IPS-15b (cell line): ENCODE results near the gene CDHR2.

ENCODE experiments used
- H3K27me3 ChIP-seq: one replicate; pipeline ENCODE4 v1.6.1; 2013; ENCODE audit warnings: low read length; ENCODE audit not compliant: control insufficient read depth, insufficient read depth
- H3K36me3 ChIP-seq: one replicate; pipeline ENCODE4 v1.6.1; 2013; ENCODE audit warnings: low read length; ENCODE audit not compliant: control insufficient read depth, insufficient read depth
- H3K4me1 ChIP-seq: one replicate; pipeline ENCODE4 v1.6.1; 2013; ENCODE audit warnings: mild to moderate bottlenecking, low read length; ENCODE audit not compliant: control insufficient read depth, insufficient read depth
- H3K4me3 ChIP-seq: one replicate; pipeline ENCODE4 v1.5.1; 2013; ENCODE audit warnings: low read depth, low read length
- H3K9ac ChIP-seq: one replicate; pipeline ENCODE4 v1.6.1; 2013; ENCODE audit warnings: low read depth, mild to moderate bottlenecking, low read length
- H3K9me3 ChIP-seq: one replicate; pipeline ENCODE4 v1.6.1; 2013; ENCODE audit warnings: mild to moderate bottlenecking, low read length; ENCODE audit not compliant: control insufficient read depth, insufficient read depth

CDHR2 gene

GRCh38 chr5:176548967-176549444 is at the start of gene CDHR2:
Gene CDHR2 (plus strand): TSS chr5:176549342. CDS start chr5:176565353, 16,011 bp downstream.
- Histone ChIP-seq H3K36me3 (no peaks in the 10 kb centered on the region), H3K9me3 (no peaks in the 10 kb centered on the region), H3K4me3 (no peak within 1 kb of the TSS), H3K27me3 (no peaks in the 10 kb centered on the region), H3K9ac (no peak within 1 kb of the TSS), H3K4me1 (peaks cover 2% of the 10 kb centered on the region)

DNA sequence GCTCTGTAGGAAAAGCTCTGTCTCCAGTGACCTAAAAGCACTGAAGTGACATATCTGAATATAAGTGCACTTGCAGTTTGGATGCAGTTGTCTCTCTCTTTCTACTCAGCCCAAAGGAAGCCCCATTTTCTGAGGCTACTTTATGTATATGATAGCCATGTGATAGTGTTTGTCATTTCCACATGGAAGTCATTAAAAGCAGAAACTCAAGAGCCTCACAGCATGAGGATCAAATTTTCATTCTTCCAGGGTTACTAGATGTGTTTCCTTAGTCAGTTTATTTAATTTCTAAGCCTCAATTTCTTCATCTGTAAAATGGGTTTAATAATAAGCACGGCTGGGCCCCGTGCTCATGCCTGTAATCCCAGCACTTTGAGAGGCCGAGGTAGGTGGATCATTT is 48.6 kb upstream of the CDHR2 start:
- H3K4me3 ChIP-seq: no peak overlapping the region
- no peaks in the 10 kb centered on the region for H3K4me1 ChIP-seq
- peaks cover 23% of the 10 kb centered on the region for H3K36me3 ChIP-seq
- no peaks in the 10 kb centered on the region for H3K9me3 ChIP-seq
- H3K9ac ChIP-seq: no peak overlapping the region
- no peaks in the 10 kb centered on the region for H3K27me3 ChIP-seq

DNA sequence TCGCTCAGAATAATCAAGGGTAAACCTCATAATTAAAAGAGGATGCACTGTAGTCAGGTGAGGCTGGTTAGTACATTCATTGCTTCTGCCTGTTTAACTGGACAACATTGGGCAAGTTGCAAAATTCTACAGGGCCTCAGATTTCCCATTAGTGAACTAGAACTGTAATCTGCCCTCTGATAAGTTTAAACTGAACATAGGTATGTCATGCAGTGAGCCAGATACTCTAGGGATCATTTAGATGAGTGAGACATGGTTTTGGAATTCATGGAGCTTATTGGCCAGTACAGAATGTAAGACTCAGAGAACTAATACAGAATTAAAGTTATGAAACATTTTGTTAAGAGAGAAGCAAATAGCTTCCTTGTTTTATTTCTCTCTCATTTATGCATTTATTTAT is 47.8 kb upstream of the CDHR2 start:
- H3K9me3 ChIP-seq: no peaks in the 10 kb centered on the region
- peaks cover 25% of the 10 kb centered on the region for H3K36me3 ChIP-seq
- H3K4me3 ChIP-seq: no peak overlapping the region

GRCh38 chr5:176503496-176503895 is 45.6 kb upstream of the CDHR2 start:
- peaks cover 34% of the 10 kb centered on the region for H3K36me3 ChIP-seq
- no peaks in the 10 kb centered on the region for H3K9me3 ChIP-seq
- no peaks in the 10 kb centered on the region for H3K4me1 ChIP-seq
- no peak overlapping the region for H3K9ac ChIP-seq
- H3K4me3 ChIP-seq: no peak overlapping the region
- no peaks in the 10 kb centered on the region for H3K27me3 ChIP-seq

More for the DNA sequence above, 47.8 kb upstream of the CDHR2 start:
- no peak overlapping the region for H3K9ac ChIP-seq
- H3K27me3 ChIP-seq: no peaks in the 10 kb centered on the region
- H3K4me1 ChIP-seq: no peaks in the 10 kb centered on the region

- no peak overlapping the region for H3K4me3 ChIP-seq
- H3K9me3 ChIP-seq: no peaks in the 10 kb centered on the region
- no peak overlapping the region for H3K9ac ChIP-seq
- no peaks in the 10 kb centered on the region for H3K4me1 ChIP-seq
- no peaks in the 10 kb centered on the region for H3K27me3 ChIP-seq
- peaks cover 18% of the 10 kb centered on the region for H3K36me3 ChIP-seq
Observed at GRCh38 chr5:176507911-176508310, 41.2 kb upstream of the CDHR2 start.

DNA sequence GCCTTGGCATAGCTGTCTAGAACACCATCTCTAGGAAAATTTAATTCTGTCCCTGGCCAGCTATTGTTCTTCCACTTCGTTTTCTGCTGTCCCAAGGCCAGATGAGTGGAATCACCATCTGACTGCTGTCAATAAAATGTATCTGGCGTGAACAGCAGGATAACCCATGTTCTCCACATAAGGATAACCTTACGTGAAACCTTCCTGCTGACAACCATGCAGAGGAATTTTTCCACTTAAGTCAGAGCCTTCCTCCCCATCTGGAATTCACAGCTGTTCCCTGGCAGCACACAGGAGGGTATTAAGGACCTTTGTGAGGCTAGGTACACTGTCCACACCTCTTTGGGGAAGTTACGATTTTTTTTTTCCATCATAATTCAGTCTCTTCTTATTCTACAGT is 40.5 kb upstream of the CDHR2 start:
- no peaks in the 10 kb centered on the region for H3K4me1 ChIP-seq
- H3K27me3 ChIP-seq: no peaks in the 10 kb centered on the region
- no peak overlapping the region for H3K9ac ChIP-seq
- no peaks in the 10 kb centered on the region for H3K9me3 ChIP-seq
- H3K4me3 ChIP-seq: no peak overlapping the region
- peaks cover 18% of the 10 kb centered on the region for H3K36me3 ChIP-seq

- Histone ChIP-seq H3K27me3 (no peaks in the 10 kb centered on the region), H3K4me1 (no peaks in the 10 kb centered on the region), H3K9ac (no peak overlapping the region), H3K4me3 (no peak overlapping the region), H3K9me3 (no peaks in the 10 kb centered on the region), H3K36me3 (no peaks in the 10 kb centered on the region)
Observed at GRCh38 chr5:176513788-176514187, 35.4 kb upstream of the CDHR2 start.

- no peaks in the 10 kb centered on the region for H3K9me3 ChIP-seq
- no peaks in the 10 kb centered on the region for H3K27me3 ChIP-seq
- no peak overlapping the region for H3K4me3 ChIP-seq
- no peaks in the 10 kb centered on the region for H3K36me3 ChIP-seq
- peak overlapping the region; percentile 47 for H3K9ac ChIP-seq
- no peaks in the 10 kb centered on the region for H3K4me1 ChIP-seq
Observed at GRCh38 chr5:176514244-176514950, 34.7 kb upstream of the CDHR2 start.

DNA sequence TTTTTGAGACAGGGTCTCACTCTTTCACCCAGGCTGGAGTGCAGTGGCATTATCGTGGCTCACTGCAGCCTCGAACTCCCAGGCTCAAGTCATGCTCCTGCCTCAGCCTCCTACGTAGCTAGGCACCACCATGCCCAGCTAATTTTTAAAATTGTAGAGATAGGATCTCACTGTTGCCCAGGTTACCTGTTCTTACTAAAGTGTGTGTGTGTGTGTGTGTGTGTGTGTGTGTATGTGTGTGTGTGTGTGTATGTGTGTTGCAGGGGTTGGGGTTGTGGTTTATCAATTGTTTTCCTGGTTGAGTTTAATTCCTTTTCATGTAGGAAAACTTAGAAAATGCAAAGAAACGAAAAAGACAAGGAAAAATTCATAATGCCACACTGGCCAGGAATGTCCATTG is 33.7 kb upstream of the CDHR2 start:
- no peak overlapping the region for H3K4me3 ChIP-seq
- H3K36me3 ChIP-seq: no peaks in the 10 kb centered on the region
- H3K9me3 ChIP-seq: no peaks in the 10 kb centered on the region
- H3K27me3 ChIP-seq: no peaks in the 10 kb centered on the region
- no peak overlapping the region for H3K9ac ChIP-seq
- H3K4me1 ChIP-seq: no peaks in the 10 kb centered on the region

- Histone ChIP-seq H3K9me3 (no peaks in the 10 kb centered on the region), H3K9ac (no peak overlapping the region), H3K4me3 (no peak overlapping the region), H3K27me3 (no peaks in the 10 kb centered on the region), H3K36me3 (no peaks in the 10 kb centered on the region), H3K4me1 (no peaks in the 10 kb centered on the region)
Observed at GRCh38 chr5:176517053-176517661, 32.0 kb upstream of the CDHR2 start.

- no peaks in the 10 kb centered on the region for H3K9me3 ChIP-seq
- H3K9ac ChIP-seq: no peak overlapping the region
- no peaks in the 10 kb centered on the region for H3K27me3 ChIP-seq
- no peaks in the 10 kb centered on the region for H3K36me3 ChIP-seq
- H3K4me1 ChIP-seq: no peaks in the 10 kb centered on the region
- no peak overlapping the region for H3K4me3 ChIP-seq
Observed at GRCh38 chr5:176519810-176520720, 29.1 kb upstream of the CDHR2 start.
